Measurements from ENCODE around the gene BRS3. TPM values are rescaled to one million over a fixed set of nuclear protein-coding genes. Genes with fewer than 3 reads are reported as not detected.

The BRS3 gene
- total and polyA plus RNA-seq, 2 experiments from 2014 or later, result not detected

- TF ChIP-seq CREB1 (CRISPR knock-in tag; IDR thresholded peaks at IDR 0.05; ENCODE audit: low read depth), result no peak
- TF ChIP-seq REST (IDR thresholded peaks at IDR 0.05; ENCODE audit: unreplicated experiment), result no peak
- no peak for TF ChIP-seq ZNF331 (CRISPR knock-in tag; IDR thresholded peaks at IDR 0.05; ENCODE audit: low read depth)
- TF ChIP-seq JUNB (IDR thresholded peaks at IDR 0.05; ENCODE audit: unreplicated experiment), result no peak
- no peak for TF ChIP-seq POLR2AphosphoS5 (IDR thresholded peaks at IDR 0.05; ENCODE audit: low read depth)
- TF ChIP-seq EZH2 (IDR thresholded peaks at IDR 0.05; ENCODE audit: low read depth, unreplicated experiment), result no peak
- TF ChIP-seq ETS1 (IDR thresholded peaks at IDR 0.05), result no peak
- TF ChIP-seq ZNF462 (CRISPR knock-in tag; IDR thresholded peaks at IDR 0.05), result no peak
- TF ChIP-seq CTCF (conservative IDR thresholded peaks at IDR 0.05; ENCODE audit: low read depth in 2 of 2), result no peak
- no peak for TF ChIP-seq EZH2phosphoT487 (IDR thresholded peaks at IDR 0.05; ENCODE audit: unreplicated experiment)
- no peak for TF ChIP-seq ZNF114 (CRISPR knock-in tag; IDR thresholded peaks at IDR 0.05)
- TF ChIP-seq STAT1 (IDR thresholded peaks at IDR 0.05; ENCODE audit: unreplicated experiment), result no peak
- no peak for ATAC-seq
Measured at GRCh38 chrX:136519069-136519468, 31.3 kb downstream of the BRS3 start.

More at GRCh38 chrX:136519069-136519468, 31.3 kb downstream of the BRS3 start:
- Mint-ChIP-seq H3K4me1 (no peaks in the 10 kb centered on the region), H3K27me3 (ENCODE audit: insufficient read depth, low read depth, poor library complexity) (peaks cover 2% of the 10 kb centered on the region), H3K27ac (no peak overlapping the region), H3K9me3 (no peaks in the 10 kb centered on the region), H3K4me3 (no peak overlapping the region), H3K36me3 (ENCODE audit: low read depth) (no peaks in the 10 kb centered on the region)
- DNase-seq (ENCODE audit: low spot score), result no peak
- H3K27me3 ChIP-seq (ENCODE audit: insufficient read depth), result no peaks in the 10 kb centered on the region
- no peaks in the 10 kb centered on the region for H3K4me1 ChIP-seq (ENCODE audit: insufficient read depth)
- no peak overlapping the region for H3K4me3 ChIP-seq
- H3K79me2 ChIP-seq (replicated peaks; ENCODE audit: insufficient read depth), result no peaks in the 10 kb centered on the region
- H4K20me1 ChIP-seq (replicated peaks; ENCODE audit: insufficient read depth), result no peaks in the 10 kb centered on the region
- no peaks in the 10 kb centered on the region for H3F3A ChIP-seq (replicated peaks; ENCODE audit: low read depth)
- no peaks in the 10 kb centered on the region for H3K36me3 ChIP-seq (ENCODE audit: insufficient read depth)
- no peak overlapping the region for H2AFZ ChIP-seq
- no peak overlapping the region for H3K27ac ChIP-seq (ENCODE audit: low read depth)
- H3K9me2 ChIP-seq (ENCODE audit: insufficient read depth), result no peaks in the 10 kb centered on the region
- no peak overlapping the region for H3K4me2 ChIP-seq
